Activated CD4-positive, alpha-beta T cell treated with anti-CD3 and anti-CD28 coated beads for 24 hours (primary cell): ENCODE data around the gene NACC2.

Experiments
- DNase-seq, 2 donors: peaks; one replicate each; pipeline ENCODE4 v3.0.0-alpha.2; 2020; ENCODE audit warnings: low read depth in 2 of 2

Gene NACC2

GRCh38 chr9:136095070-136096058, at the start of gene NACC2:
TSS of gene NACC2 (minus strand) at chr9:136095289. CDS start at chr9:136050521, 44,768 bp downstream.
- DNase-seq, result no peak

DNA sequence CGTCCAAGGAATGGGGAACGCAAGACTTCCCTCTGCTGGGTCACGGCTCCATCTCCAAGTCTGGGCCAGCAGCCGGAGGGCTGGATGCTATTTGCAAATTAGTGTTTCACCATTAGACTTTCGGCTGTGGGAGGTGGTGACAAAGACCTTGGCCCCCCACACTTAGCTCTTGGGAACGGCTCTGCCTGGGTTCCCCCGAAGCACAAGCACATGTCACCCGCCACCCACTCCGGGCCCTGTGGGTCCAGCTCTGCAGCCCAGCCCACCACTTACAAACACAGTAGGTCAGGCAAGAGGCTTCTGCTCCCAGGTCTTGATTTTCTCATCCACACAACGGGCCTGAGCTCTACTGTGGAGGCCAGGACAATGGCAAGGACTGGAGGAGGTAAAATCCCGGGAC, 49.4 kb upstream of the NACC2 start:
- no peak for DNase-seq

- no peak for DNase-seq
Observed at GRCh38 chr9:136143215-136144001, 48.3 kb upstream of the NACC2 start.

DNA sequence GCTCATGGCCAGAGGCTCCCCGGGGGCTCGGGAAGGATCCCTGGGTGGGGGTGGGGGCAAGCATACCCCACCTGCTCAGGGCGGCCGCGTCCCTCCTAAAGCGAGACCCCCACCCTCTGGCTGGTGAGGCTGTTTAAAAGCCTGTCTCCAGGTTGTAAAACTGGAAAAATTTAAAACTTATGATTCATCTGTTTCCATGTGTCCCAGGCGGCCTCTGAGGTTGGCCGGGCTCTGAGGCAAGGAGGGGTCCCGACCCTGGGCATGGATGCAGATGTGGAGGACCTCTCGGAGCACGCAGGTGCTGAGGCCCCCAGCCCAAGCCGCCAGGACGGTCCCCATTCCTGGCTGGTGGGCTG, 47.7 kb upstream of the NACC2 start:
- no peak for DNase-seq

DNA sequence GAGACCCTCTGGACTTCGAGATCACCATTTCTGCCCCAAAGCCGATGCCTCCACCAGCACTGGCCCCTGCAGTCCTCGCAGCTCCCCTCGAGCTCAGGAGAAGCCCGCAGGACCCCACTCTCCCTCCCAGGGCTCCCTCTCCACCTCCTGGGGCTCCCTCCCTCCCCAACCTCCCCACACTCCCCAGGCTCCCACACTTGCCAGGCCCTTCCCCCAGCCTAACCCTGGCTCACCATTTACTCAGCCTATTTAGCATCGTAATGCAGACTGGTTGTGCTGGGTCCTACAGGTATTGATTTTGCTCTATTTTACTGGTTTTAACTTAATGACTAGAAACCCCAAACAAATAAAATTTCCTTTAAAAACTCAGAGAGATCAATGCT, 47.3 kb upstream of the NACC2 start:
- DNase-seq, result no peak

DNA sequence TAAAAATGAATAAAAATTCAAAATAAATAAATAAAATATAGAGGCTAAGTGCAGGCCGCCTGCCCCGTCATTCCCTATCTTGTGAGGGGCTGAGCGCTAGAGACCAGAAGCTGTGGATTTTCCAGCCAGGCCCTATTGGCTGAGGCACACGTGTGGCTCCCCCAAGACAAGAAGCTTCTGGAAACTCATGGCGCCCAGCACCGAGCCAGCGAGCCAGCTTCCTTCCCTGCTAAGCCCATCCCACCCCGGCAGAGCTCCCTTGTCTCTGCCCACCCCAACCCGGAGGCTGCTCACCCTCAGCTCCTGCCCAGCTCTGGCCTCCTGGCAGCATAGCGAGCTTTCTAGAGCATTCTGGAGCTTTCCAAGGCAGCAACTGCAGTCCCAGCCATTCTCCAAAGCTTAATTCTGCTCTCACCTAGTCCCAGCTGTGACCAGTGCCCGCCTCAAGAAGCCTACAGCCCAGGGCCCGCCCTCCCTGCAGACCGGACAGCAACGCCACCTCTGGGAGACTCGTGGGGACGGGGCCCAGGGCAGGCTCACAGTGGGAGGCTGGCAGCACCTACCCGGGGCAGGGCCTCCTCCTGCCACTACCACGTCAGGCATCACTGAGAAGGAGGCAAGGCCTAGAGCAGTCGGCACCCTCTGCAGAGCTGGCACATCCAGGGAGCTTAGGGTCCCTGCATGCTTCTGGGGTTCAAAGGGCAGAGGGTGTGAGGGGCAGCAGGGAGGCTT, 46.8 kb upstream of the NACC2 start:
- no peak for DNase-seq

GRCh38 chr9:136140966-136141365, 45.9 kb upstream of the NACC2 start:
- no peak for DNase-seq

GRCh38 chr9:136140046-136140445, 45.0 kb upstream of the NACC2 start:
- no peak for DNase-seq

GRCh38 chr9:136138566-136138965, 43.5 kb upstream of the NACC2 start:
- peak in 1 of 2 donors; percentile 43 for DNase-seq

GRCh38 chr9:136137321-136138265, 42.5 kb upstream of the NACC2 start:
- no peak for DNase-seq

GRCh38 chr9:136136127-136136925, 41.2 kb upstream of the NACC2 start:
- DNase-seq, result no peak

GRCh38 chr9:136135326-136136126, 40.4 kb upstream of the NACC2 start:
- DNase-seq, result no peak

DNA sequence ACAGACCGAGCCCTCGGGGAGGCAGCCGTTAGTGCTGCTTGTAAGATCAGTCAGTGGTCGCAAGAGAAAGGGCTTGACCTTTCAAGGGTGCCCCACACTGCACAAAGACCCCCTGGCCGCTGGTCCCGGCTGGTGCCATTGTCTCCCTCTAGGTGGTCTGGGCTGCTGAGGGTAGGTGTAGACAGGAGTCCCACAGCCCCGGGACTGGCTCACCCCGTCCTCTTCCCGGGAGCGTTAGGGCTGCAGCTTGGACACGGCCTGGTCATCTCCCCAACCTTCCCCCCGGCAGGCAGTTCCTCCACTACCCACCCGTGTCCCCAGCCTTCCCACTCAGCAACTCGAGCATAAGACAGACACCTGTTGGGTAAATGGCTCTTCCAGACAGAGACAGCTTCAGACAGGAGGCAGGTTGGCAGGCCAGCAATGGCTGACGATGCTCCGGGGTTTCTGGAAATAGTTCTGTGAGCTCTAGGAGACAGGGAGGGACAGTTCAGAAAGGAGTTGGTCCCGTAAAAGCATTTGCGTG, 38.9 kb upstream of the NACC2 start:
- no peak for DNase-seq

DNA sequence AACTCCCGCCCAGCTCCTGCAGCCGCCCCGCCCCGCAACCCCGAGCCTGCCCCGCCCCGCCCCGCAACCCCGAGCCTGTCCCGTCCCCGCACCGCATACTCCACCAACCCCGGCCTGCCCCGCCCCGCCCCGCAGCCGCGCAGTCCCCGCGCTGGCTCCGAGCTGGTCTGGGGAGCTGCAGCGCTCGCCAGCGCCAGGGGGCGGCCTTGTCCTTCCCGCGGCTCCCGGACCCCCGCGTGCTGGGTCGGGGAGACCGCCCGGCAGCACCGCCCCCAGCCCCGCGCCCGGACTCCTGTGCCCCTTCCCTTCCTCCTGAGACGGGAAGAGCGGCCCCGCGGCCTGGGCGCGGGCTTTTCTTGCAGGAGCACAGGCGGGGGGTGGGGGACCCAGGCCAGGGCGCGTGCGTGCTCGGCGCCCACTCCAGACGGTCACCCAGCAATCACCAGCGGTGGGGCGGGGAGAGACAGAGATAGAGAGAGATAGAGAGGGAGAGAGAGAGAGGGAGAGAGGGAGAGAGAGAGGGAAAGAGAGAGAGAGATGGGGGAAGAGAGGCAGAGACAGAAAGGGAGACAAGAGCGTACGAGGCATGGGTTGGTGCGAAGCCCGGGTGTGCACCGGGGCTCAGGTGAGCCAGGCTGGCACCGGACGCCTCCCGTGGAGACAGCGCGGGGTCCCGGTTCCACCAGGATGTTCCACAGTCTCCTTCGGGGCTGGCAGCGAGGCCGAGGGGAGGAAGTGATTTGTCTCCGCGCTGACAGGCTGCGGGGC, 38.3 kb upstream of the NACC2 start:
- DNase-seq, result no peak

DNA sequence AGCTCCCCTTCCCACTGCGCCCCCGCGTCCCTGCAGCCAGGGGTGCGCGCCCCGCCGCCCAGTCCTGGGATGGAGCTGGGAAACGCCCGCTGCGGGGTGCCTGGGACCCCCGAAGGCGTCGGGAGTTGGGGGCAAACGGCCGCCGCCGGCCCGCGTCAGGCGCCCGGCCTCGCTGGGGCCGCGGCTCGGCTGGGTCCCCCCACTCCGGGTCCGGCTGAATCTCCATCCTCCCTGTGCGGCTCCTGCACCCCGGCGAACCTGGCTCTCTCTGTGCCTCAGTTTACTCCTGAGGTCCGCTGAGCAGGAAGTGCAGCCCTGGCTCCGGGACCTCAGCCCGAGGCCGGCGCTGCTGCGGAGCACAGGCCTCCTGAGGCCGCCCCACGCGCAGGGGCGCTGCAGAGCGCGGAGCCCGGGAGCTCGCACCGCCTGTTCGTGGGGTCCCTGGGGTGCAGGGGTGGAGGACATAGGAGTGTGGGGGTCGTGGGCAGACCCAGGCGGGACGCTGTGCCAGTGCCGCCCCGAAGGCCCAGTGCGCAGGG, 37.5 kb upstream of the NACC2 start:
- no peak for DNase-seq

DNA sequence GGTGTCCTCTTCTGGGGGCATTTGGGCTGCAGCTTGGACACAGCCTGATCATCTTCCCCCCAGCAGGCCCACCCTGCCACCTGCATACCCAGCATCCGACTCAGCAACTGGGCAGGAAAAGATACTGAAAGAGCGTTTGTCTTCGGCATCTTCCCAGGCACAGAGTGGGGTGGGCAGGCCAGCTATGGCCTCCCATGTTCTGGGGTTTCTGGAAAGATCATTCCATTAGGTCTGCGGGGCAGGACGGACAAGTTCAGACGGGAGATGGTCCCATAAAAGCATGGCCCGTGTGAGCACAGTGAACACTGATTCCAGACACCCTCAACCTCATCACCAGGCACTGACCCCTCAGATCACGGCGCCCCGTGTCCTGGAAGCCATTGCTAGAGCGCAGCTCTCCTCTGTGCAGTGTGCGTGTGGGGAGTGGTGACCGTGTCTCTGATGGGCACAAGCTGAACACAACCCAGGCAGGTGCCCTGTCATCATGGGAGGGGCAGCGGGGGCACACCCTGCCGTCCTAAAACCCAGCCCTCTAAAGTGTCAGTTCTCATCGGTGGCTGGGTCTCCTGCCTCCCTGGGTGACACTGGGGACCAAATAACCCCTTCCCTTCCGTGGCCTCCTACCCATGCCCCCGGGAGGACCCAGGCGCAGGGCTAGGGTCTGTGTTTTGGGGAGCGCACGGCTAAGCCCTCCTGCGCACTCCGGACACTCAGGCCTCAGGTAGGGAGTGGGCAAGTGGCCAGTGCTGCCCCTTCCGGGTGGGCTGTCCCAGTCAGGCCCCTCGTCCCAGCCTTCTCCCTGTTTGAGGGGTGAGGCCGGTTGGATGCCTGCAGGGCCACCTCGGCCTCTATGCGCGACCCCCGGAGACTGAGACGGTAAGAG, 36.8 kb upstream of the NACC2 start:
- DNase-seq, result no peak

GRCh38 chr9:136129176-136129575, 34.1 kb upstream of the NACC2 start:
- no peak for DNase-seq
